Measurements from ENCODE around the gene TTLL12.

The TTLL12 gene

DNA sequence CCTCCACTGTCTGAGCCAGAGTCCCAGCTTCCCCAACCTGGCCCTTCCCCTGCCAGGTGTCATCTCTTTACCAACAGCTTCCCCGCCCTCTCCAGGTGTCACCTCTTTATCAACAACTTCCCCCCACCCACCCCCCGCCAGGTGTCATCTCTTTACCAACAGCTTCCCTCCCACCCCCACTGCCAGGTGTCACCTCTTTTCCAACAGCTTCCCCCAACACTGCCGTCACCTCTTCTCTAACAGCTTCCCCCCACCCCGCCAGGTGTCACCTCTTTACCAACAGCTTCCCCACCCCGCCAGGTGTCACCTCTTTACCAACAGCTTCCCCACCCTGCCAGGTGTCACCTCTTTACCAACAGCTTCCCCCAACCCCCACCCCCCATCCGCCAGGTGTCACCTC lies 29.8 kb upstream of the TTLL12 start:
- no peak for DNase-seq

DNA sequence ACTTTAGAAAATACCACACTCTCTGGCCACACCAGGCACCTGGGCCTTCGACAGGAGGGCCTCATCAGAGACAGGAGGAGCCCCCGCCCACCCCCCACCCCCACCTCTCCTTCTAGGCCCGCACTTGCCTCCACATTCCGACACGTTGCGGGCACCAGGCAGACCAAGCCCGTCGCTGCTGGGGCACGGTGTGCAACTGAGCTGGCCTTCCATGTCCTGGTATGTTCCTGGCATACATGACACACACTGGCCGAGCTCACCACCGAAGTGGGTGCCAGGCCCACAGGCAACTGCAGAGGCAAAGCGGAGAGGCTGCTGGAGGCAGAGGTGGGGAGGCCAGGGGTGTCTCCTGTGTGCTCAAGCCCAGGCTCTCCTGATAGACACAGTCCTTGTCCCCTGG lies 27.0 kb upstream of the TTLL12 start:
- no peak for DNase-seq

DNA sequence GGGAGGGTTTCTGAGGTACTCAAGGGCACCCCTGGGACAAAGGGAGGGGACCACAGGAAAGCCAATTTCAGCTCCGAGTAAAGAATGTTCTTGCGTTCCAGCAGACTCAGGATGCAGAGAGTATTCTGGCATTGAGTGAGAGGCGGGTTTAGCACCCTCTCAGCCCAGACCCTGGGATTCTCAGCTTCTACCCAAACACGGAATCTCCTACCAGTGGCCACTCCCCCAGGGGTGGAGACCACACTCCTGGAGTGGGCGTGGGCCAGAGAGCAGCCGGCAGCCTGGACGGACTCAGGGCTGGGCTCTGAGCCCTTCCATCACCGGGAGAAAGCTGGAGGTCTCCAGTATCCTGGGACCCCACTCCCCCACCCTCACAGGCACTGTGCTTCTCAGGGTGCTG lies 26.1 kb upstream of the TTLL12 start:
- DNase-seq = no peak

DNA sequence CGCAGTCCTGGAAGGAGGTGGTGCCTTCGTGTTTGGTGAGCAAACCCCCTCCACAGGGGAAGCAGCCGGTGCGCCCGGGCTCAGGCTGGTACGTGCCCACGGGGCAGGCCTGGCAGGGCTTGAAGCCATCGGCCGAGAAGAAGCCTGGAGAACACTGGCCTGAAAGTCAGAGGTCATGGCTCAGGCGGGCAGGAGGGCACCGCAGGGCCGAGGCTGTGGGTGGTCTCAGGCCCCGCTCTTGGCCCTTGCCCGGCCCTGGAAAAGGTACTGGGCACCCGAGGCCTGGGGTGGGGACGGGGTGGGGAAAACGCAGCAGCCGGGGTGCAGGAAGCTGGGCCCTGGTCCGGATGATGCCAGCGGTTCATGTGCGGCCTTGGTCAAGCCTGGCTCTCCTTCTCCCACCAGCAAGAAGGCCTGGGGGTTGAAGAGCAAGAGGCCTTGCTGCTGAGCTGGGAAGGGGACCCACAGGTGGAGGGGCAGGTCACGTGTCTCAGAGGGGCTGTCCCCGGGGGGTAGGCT lies 25.6 kb upstream of the TTLL12 start:
- no peak for DNase-seq

DNA sequence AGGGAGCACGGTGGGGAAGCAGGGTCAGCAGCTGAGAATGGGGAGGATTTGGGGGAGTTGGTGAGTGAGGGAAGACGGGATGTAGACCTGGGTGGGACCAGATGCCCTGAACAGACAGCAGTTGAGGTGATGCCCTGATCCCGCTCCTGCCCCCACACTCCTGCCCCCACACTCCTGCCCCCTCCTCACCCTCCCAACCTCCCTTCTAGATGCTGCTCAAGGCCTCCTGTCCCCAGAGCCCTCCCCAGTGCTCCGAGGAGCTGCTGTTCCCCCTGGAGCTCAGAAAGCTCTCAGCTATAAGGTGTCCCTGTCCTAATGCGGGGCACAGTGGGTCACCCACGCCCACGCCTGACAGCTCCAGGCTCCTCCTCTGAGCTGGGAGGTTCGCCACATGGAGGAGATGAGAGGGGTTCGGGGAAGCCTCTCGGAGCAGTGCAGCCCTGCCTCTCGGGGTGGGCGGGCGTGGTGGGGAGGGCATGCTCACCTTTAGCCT lies 25.1 kb upstream of the TTLL12 start:
- no peak for DNase-seq

DNA sequence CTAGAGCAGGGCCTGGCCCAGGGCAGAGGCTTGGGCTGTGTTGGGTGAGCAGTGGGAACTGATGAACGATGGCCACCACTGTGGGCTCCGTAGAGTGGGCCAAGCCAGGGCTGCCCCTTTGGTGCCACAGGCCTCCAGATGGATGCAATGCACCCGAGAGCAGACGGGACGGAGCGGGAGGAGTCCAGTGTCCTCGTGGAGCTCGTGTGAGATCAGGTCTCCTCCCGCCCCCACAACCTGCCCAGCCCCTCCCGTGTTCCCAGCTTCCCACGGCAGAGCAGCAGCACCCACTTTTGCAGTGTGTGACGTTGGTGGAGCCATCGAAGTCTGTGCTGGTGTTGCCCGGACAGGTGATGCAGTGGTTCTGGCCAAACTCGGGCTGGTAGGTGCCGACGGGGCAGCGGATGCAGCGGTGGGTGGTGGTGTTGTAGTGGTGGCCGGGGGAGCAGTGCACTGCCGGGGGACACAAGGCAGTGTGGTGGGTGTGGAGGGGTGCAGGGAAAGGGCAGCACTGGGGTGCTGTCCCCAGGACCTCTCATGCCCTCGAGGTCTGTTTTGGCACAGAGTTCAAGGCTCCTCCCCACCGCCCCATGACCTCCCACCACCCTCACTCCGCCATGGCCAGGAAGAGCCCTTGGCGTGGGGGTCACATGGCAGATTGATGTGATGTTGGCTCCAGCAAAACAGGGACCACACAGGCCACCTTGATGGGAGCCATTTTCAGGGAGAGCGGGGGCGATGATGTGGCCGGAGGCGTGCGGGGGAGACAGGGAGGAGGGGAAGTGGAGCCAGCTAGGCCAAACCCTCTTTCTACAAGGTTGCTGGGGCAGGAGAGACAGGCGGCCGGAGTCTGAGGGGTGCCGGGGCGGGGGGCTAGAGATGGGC lies 23.9 kb upstream of the TTLL12 start:
- no peak for DNase-seq

DNA sequence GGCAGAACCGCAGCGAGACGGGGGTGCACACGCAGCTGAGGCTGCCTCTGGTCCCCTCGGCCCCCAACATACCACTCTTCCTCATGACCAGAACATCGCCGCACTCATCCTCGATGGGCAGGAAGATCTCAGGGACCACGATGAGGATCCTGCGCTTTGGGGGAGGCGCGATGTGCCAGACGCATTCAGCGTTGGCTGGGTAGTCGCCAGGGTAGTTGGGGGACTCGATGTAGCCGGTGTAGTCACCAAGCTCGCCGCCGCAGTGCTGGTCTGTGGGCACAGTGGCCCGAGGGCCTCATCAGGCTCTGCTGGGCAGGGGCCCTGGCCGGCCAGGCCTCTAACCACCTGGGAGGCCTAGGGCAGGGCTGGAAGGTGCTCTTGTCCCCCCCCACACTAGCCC lies 23.0 kb upstream of the TTLL12 start:
- DNase-seq = no peak

DNA sequence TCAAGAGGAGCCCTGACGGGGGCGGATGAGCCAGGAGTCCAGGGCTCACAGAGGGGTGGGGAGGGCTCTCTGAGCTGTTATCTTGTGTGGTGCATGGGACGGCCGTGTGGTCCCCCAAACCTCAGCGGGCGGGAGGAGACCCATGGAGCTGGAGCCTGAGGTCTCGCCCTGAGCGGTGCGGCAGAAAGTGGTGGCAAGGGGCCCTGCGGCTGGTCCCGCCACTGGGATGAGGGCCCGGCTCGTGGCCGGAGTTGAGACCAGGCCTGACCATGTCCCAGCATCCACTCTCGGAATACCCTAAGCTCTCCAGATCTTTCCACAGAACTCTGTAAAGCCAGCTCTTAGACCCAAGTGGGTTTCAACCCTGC lies 22.6 kb upstream of the TTLL12 start:
- DNase-seq = no peak

DNA sequence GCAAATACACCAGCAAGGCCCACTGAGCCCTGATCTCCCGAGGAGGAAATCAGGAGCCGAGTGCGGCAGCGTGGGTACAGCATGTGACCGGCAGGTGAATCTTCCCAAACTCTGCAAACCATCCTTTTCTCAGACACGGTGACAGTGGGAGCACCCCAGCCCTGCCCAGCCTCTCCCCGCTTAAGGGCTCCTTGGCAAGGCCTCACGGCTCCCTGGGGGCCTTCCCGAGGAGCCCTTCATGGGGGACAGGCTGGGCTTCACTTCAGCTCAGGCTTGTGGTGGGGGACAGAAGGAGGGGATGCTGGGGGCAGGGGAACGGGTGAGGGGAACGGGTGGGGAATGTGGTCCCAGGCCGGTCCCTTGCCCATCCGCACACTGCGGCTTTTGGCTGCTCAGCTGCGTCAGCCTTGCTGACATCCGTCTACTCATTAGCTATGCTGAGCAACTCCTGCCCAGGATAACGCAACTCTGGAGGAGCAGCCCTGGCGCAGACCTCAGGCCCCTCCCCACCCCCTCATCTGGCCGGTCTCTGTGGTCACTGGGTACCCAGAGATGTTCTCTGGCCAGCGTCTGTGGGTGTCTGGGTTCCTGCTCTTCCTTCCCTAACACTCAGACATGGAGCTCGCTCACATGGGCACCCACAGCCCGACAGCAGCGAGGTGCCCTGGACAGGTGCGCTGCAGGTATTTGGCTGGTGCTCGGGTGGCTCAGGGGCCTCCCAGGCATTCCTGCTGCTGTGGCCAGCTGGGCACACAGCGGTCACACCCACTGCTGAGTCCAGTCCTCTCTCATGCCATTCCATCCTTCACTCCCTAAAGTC lies 22.0 kb upstream of the TTLL12 start:
- DNase-seq = no peak

DNA sequence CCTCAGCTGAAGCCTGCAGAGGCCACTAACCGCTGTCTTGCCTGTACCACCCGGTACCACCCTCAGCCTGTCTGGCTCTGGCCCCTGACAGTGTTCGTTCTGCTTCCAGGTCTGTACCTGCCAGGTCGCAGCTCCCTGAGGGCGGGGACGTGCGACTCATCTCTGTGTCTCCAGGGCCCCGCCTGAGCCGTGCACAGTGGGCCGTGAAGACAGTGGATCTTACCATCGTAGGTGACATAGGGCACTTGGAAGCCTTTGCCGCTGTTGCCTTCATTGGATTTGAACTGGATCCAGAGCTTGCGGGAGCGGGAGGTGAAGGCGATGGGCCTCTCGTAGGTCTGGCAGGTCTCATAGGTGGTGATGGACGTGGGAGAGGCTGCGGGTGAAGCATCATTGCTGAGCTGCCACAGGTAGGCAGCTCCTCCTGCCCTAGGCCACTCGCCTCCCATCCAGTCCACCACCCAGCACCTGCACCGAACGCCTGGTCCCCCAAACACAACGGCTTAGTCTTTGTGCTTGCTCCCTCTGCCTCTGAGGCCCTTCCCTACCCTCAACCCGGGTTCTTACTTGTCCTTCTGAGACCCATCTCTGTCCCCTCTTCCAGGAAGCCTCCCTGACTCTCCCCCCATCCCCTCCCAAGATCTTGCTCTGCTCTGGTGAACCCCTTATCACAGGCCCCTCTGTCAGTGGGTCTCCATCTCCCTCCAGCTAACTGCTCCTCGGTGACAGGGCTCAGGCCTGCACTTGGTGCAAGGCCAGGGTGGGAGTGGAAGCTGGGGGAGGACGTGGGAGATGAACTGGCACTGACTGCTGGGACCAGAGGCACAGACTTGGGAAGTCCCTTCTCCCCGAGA lies 21.1 kb upstream of the TTLL12 start:
- DNase-seq = no peak

DNA sequence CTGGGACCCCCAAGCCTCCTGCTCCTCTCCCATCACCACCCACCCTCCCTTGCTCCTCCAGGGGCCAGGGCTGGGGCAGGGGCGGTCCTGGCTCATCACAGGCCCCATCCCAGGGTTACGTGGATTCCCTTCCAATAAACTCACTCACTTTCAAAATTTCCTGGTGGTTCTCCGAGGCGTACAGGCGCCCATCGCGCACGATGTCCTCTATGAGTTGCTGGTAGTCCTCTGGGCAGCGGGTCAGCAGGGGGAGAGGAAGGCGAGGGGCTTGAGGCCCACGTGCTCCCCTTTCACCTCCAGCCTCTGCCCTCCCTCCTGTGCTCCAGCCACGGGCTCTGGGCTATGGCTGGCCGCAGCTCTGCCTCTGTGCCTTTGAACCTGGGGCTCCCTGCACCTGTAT lies 20.5 kb upstream of the TTLL12 start:
- DNase-seq = no peak

DNA sequence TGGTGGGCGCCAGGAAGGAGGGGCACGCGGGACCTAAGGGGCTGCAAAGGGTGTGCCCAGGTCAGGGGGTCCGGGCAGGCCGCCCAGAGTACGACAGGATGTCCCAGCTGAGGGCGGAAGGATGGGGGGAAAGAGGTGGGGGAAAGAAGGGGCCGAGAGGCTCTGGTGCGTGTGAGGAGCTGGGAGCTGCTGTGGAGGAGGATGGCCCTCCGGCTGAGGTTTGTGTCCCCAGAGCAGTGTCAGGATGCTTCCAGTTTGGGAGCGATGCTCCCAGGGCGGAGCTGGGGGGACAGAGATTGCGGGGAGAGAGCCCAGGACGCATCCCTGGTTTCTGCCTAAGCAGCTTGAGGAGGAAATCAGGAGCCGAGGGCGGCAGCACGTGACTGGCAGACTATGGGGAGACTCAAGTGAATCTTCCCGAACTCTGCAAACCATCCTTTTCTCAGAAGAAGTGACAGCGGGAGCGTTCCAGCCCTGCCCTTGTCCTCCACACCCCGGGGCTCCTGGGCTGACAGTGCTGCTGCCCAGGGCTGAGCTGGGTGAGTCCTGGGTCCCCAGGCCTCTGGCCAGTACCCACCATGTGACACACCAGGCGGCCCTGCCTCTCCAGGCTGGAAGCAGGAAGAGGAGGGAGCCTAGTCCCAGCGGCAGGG lies 19.7 kb upstream of the TTLL12 start:
- no peak for DNase-seq

DNA sequence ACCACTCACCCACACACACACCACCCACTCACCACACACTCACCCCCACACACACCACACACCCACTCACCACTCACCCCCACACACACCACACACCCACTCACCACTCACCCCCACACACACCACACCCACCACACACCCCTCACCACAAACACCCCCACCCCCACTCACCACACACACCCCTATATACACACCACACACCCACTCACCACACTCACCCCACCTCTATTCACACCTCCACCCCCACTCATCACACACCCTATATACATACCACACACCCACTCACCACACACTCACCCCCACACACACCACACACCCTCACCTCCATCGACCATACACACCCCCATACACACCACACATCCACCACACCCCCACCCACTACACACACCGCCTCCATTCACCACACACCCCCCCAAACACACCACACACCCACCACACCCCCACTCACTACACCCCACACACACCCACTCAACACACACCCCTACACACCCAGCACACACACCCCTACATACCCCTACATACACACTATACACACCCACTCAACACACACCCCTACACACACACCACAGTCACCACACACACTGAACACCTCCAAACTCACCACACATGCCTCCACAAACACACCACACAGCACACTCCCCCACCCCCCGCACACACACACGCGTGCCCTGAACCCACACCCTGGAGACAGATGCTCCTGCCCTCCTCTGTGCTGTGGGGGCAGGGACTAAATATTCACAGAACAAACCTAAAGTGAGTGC lies 19.0 kb upstream of the TTLL12 start:
- DNase-seq = no peak

DNA sequence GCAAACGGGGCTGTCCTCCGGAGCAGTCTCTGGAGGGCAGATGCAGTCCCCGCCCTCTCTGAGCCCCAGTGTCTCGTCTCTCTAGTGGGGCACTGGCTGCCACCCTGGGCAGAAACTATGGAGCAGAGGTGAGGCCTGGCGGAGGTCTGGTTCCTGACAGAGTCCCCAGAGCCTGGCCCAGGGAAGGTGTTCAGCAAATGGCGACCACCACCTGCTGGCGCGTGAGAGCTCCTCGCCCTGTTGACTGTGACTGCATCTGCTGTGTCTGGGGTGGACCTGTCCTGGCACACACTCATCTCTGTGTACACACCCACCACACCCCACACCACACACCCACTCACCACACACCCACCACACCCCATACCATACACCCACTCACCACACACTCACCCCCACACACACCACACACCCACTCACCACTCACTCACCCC lies 18.3 kb upstream of the TTLL12 start:
- no peak for DNase-seq

DNA sequence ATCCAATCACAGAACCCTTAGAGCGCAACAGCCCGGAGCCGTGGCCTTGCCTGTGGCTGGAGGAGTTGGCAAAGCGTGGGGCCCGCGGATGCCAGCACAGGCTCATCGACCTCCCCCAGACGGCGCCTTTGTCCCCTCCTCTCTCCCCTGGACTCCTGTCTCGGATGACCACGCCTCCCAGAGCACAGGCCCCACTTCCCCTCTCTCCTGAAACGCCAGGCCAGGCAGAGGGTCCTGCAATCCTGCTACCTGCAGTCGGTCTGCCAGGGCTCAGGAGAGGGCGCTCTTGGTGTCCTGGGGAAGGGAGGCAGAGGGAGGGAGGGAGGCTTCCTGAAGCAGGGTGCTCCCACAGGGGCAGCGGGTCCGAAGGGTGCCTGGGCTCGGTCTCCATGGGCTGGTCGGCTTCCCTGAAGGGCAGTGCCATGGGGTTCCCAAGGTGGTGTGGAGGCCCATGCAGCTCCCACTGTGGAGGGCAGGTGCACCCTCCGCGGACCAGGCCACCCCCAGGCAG lies 16.6 kb upstream of the TTLL12 start:
- DNase-seq = peak; percentile 60

DNA sequence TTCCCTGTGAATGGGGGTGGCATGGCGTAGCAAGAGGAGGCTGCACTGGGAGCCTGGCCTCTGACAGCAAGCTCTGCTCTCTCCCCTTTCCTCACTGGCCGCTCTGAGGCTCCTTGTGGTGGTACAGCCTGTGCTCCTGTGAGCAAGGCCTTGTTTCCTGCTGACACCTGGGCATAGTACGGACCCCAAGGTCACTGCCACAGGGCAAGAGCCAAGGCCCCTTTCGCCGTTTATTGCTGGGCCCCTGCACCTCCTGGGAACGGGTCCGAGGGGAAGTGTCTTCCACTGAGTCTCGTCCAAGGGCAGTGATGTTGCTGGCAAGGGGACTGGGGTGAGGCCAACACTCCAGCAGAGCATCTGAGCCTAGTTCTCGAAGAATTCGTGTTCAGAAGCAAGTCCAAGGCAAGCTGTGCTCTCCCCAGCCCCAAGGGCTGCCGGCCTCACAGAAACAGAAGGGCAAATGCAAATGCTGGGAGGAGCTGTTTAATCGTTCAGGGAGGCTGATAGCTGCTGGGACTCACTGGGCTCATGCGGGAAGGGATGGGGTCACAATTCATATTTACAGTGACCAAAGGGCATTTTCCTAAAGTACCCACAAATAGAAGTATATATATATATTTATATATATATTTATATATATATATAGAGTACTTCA lies 15.9 kb upstream of the TTLL12 start:
- DNase-seq = no peak

DNA sequence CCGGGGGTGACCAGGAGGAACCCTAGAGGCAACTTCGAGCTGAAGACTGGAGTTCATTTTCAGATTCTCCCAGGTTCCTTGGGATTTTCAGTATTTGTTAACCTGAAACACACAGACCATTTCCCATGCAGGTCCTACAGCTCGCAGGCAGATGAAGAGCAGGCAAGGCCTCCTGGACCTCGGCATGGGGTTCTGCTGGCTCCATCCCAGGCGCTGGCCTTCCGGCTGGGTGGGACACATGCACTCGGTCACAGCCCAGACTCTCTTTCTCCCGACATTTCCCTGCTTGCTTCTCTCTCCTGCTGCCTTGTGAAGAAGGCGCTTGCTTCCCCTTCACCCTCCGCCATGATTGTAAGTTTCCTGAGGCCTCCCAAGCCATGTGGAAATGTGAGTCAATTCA lies 15.4 kb upstream of the TTLL12 start:
- DNase-seq = no peak

DNA sequence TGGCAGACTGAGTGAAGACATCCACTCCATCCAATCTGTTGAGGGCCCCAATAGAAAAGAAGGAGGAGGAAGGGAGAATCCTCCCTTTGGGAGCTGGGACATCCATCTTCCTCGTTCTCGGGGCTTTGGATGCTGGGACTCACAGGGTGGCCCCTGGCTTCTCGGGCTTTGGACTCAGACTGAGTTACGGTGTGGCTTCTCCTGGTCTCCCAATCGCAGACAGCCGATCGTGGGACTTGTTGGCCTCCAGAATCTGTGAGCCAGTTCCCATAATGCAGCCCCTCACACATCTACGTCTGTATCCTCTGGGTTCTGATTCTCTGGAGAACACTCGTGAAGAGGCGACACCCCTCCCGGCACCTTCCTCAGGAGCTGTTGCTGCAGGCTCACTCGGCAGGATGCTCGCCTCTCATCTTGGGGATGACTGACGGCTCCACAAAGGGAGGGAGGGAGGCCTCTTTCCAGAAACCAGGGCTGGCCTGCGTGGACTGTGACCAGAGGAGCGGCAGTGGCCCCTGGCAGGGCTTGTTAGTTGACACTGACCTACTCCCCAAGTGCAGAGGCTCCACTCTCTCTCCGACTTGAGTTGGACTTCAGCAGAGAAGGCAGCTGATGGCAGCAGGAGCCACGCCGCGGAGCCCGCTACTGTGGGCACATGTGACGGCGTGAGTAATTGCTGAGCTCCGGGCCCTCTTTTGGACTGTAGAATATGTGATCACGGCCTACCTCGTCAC lies 14.7 kb upstream of the TTLL12 start:
- no peak for DNase-seq

DNA sequence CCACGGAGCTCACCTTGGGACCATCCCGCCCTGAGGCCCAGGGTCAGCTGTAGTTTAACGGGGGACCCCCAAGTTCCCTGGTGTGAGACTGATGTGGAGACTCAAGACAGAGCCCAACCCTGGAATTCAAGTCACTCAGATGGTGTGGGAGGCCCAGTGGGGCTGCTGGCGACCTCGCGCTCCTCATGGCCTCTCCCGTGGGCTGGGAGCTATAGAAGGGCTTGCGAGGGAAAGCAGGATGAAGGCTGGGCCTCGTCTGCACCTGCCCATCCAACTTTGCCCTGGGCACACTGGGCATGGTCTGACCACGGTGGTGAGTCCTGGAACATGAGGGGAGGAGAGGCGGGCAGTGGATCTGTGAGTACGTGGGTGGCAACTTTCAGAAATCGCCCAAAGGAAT lies 13.6 kb upstream of the TTLL12 start:
- DNase-seq = no peak

DNA sequence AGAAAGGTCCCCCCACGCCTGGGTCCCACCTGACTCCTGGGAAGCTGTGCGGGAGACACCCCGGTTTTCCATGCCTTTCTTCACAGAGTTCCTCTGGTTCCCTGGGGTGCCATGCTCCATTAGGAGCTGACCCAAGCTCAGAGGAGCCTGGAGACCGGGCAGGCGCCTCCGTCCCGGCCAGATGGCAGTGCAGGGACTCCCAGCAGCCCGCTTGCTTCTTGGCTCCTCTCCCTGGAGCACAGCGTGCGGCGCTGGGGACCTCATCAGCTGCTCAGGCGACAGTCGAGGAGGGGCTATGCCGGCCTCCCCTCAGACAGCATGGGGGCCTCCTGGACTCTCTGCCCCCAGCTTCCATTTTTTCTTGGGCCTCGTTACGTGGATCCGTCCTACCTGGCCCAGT lies 13.1 kb upstream of the TTLL12 start:
- no peak for DNase-seq
